GM23338 (cell line): Measurements from ENCODE around the gene HSDL1. TPM values are rescaled to one million over a fixed set of nuclear protein-coding genes. Genes with fewer than 3 reads are reported as not detected.
A peak's percentile ranks its signal among the peaks of the same experiment; 100 is the strongest.

Experiments
- ATAC-seq: fragments of 200-7000 bp; cut with Tn5 transposase; 3 replicates; pipeline ENCODE4 v1.9.1; 2020
- DNase-seq: peaks from one replicate; pipeline ENCODE4 v3.0.0-alpha.2; 2015; ENCODE audit warnings: low spot score
- H2AFZ ChIP-seq: fragments of 200-600 bp; sonication (generic); 2 replicates; pipeline ENCODE4 v1.8.0; 2016; ENCODE audit warnings: antibody characterized with exemption, mild to moderate bottlenecking, moderate library complexity
- H3F3A ChIP-seq: fragments of 200-600 bp; sonication (generic); replicated peaks from 2 replicates; pipeline ENCODE4 v1.8.0; 2017; ENCODE audit warnings: antibody characterized with exemption, mixed run types, low read depth
- H3K27ac ChIP-seq: fragments of 200-600 bp; sonication (generic); 2 replicates; pipeline ENCODE4 v1.6.1; 2016; ENCODE audit warnings: low read depth
- H3K27me3 ChIP-seq: fragments of 200-600 bp; sonication (generic); 2 replicates; pipeline ENCODE4 v1.8.0; 2016; ENCODE audit warnings: mild to moderate bottlenecking, mixed run types, moderate library complexity; ENCODE audit not compliant: insufficient read depth
- H3K36me3 ChIP-seq: fragments of 200-600 bp; sonication (generic); 2 replicates; pipeline ENCODE4 v1.8.0; 2016; ENCODE audit warnings: mild to moderate bottlenecking; ENCODE audit not compliant: insufficient read depth
- H3K4me1 ChIP-seq: fragments of 200-600 bp; sonication (generic); 2 replicates; pipeline ENCODE4 v1.8.0; 2016; ENCODE audit warnings: mild to moderate bottlenecking, moderate library complexity; ENCODE audit not compliant: insufficient read depth
- H3K4me2 ChIP-seq: fragments of 200-600 bp; sonication (generic); 2 replicates; pipeline ENCODE4 v1.7.1; 2017; ENCODE audit warnings: mixed run types
- H3K4me3 ChIP-seq: fragments of 200-600 bp; sonication (generic); 2 replicates; pipeline ENCODE4 v1.6.1; 2016; ENCODE audit warnings: mixed run types
- H3K79me2 ChIP-seq: fragments of 200-600 bp; sonication (generic); replicated peaks from 2 replicates; pipeline ENCODE4 v1.8.0; 2017; ENCODE audit warnings: mild to moderate bottlenecking; ENCODE audit not compliant: insufficient read depth
- H3K9me2 ChIP-seq: fragments of 200-600 bp; sonication (generic); 2 replicates; pipeline ENCODE4 v1.8.0; 2017; ENCODE audit not compliant: insufficient read depth
- H4K20me1 ChIP-seq: fragments of 200-600 bp; sonication (generic); replicated peaks from 2 replicates; pipeline ENCODE4 v1.8.0; 2017; ENCODE audit warnings: mild to moderate bottlenecking; ENCODE audit not compliant: insufficient read depth
- H3K27ac Mint-ChIP-seq: 2 replicates; pipeline ENCODE4 v1.8.0; 2020; ENCODE audit warnings: inconsistent platforms, mild to moderate bottlenecking, moderate library complexity, mixed read lengths
- H3K27me3 Mint-ChIP-seq: 3 replicates; pipeline ENCODE4 v1.8.0; 2022; ENCODE audit warnings: low read depth, mild to moderate bottlenecking, moderate library complexity, mixed read lengths, inconsistent platforms; ENCODE audit not compliant: insufficient read depth, poor library complexity
- H3K36me3 Mint-ChIP-seq: 3 replicates; pipeline ENCODE4 v1.8.0; 2021; ENCODE audit warnings: low read depth, mild to moderate bottlenecking, inconsistent platforms, moderate library complexity, mixed read lengths
- H3K4me1 Mint-ChIP-seq: 3 replicates; pipeline ENCODE4 v1.8.0; 2020; ENCODE audit warnings: mild to moderate bottlenecking, inconsistent platforms, mixed read lengths
- H3K4me3 Mint-ChIP-seq: 3 replicates; pipeline ENCODE4 v1.8.0; 2021; ENCODE audit warnings: moderate library complexity, mild to moderate bottlenecking, inconsistent platforms, mixed read lengths
- H3K9me3 Mint-ChIP-seq: 3 replicates; pipeline ENCODE4 v1.8.0; 2020; ENCODE audit warnings: moderate library complexity, mild to moderate bottlenecking, inconsistent platforms, mixed read lengths
- CREB1 ChIP-seq: fragments of 250-450 bp; sonication (Bioruptor Pico); IDR thresholded peaks from 2 replicates; pipeline ENCODE4 v1.5.0; 2020; ENCODE audit warnings: low read depth, mild to moderate bottlenecking, moderate library complexity
- EZH2 ChIP-seq: fragments of 200-600 bp; sonication (generic); IDR thresholded peaks from one replicate; pipeline ENCODE4 v1.8.0; 2017; ENCODE audit warnings: antibody characterized with exemption, mild to moderate bottlenecking, low read depth; ENCODE audit not compliant: unreplicated experiment
- EZH2phosphoT487 ChIP-seq: fragments of 200-600 bp; sonication (generic); IDR thresholded peaks from one replicate; pipeline ENCODE4 v1.8.1; 2018; ENCODE audit warnings: antibody characterized with exemption; ENCODE audit not compliant: unreplicated experiment
- JUNB ChIP-seq: IDR thresholded peaks from one replicate; pipeline ENCODE4 v1.6.1; 2016; ENCODE audit warnings: antibody characterized with exemption; ENCODE audit not compliant: unreplicated experiment
- NANOG ChIP-seq: IDR thresholded peaks from 2 replicates; pipeline ENCODE4 v1.6.1; 2016; ENCODE audit warnings: antibody characterized with exemption, borderline replicate concordance
- POLR2AphosphoS5 ChIP-seq: IDR thresholded peaks from 2 replicates; pipeline ENCODE4 v1.6.1; 2016; ENCODE audit warnings: antibody characterized with exemption, low read depth
- STAT1 ChIP-seq: IDR thresholded peaks from one replicate; pipeline ENCODE4 v1.6.1; 2016; ENCODE audit warnings: antibody characterized with exemption; ENCODE audit not compliant: unreplicated experiment
- ZNF114 ChIP-seq: fragments of 250-450 bp; sonication (Bioruptor Pico); IDR thresholded peaks from 2 replicates; pipeline ENCODE4 v1.5.0; 2020; ENCODE audit warnings: mild to moderate bottlenecking, moderate library complexity
- ZNF331 ChIP-seq: fragments of 250-450 bp; sonication (Bioruptor Pico); IDR thresholded peaks from 2 replicates; pipeline ENCODE4 v1.5.0; 2020; ENCODE audit warnings: low read depth, mild to moderate bottlenecking, moderate library complexity
- polyA plus RNA-seq: library from polyadenylated mRNA; unstranded; fragments of >200 nt; fragmentation: Nextera tagmentation; extraction: Ambion mirVana; gene quantifications from 2 replicates; pipeline ENCODE4 v1.2.1, GENCODE V29; 2016
- total RNA-seq: library from RNA; depleted of rRNA; stranded (reverse); fragments of >200 nt; shearing (Covaris generic); gene quantifications from 2 replicates; pipeline ENCODE4 v1.2.3, GENCODE V29; 2014
- TF ChIP-seq, protein P1 (sequence below): IDR thresholded peaks from one replicate; pipeline ENCODE4 v1.6.1; 2018; ENCODE audit warnings: antibody characterized with exemption; ENCODE audit not compliant: unreplicated experiment
- TF ChIP-seq, protein P2 (sequence below): IDR thresholded peaks from 2 replicates; pipeline ENCODE4 v1.6.1; 2016; ENCODE audit warnings: antibody characterized with exemption
- TF ChIP-seq, protein P3 (sequence below), 2 experiments: fragments of 200-600 bp in 1 of 2; sonication (generic) in 1 of 2; conservative IDR thresholded peaks; 2 replicates each; pipeline versions ENCODE4 v1.5.1 to v1.6.1; 2016 to 2017; ENCODE audit warnings: antibody characterized with exemption in 2 of 2, low read depth in 2 of 2, mild to moderate bottlenecking in 2 of 2, moderate library complexity in 1 of 2

The HSDL1 gene
- total and polyA plus RNA-seq, 2 experiments from 2014 or later, result 16.6 to 46.1 TPM

DNA sequence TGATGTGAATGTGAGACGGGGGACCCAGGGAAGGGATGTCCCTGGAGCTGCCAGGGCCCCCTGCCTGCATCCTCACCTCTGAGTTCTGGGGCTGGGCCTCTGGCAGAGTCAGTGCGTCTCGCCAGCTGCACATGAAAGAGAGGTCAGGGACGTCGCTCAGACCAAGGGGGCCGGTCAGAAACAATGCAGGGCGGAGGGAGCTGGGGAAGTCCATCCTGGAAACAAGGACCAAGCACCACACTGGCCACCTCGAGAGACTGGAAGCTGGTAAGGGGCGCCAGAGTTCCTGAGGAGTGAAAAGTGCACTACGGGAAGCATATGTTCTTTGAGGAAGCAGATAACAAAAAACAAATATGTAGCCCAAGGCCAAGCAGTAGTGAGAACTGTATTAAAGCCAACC is 39.8 kb upstream of the HSDL1 start (continued):
- TF ChIP-seq, protein P1, sequence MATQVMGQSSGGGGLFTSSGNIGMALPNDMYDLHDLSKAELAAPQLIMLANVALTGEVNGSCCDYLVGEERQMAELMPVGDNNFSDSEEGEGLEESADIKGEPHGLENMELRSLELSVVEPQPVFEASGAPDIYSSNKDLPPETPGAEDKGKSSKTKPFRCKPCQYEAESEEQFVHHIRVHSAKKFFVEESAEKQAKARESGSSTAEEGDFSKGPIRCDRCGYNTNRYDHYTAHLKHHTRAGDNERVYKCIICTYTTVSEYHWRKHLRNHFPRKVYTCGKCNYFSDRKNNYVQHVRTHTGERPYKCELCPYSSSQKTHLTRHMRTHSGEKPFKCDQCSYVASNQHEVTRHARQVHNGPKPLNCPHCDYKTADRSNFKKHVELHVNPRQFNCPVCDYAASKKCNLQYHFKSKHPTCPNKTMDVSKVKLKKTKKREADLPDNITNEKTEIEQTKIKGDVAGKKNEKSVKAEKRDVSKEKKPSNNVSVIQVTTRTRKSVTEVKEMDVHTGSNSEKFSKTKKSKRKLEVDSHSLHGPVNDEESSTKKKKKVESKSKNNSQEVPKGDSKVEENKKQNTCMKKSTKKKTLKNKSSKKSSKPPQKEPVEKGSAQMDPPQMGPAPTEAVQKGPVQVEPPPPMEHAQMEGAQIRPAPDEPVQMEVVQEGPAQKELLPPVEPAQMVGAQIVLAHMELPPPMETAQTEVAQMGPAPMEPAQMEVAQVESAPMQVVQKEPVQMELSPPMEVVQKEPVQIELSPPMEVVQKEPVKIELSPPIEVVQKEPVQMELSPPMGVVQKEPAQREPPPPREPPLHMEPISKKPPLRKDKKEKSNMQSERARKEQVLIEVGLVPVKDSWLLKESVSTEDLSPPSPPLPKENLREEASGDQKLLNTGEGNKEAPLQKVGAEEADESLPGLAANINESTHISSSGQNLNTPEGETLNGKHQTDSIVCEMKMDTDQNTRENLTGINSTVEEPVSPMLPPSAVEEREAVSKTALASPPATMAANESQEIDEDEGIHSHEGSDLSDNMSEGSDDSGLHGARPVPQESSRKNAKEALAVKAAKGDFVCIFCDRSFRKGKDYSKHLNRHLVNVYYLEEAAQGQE, result no peak
- TF ChIP-seq NANOG (no peak), ZNF114 (no peak), CREB1 (CRISPR knock-in tag) (no peak), ZNF331 (CRISPR knock-in tag) (no peak), STAT1 (no peak), POLR2AphosphoS5 (no peak), EZH2 (no peak), EZH2phosphoT487 (no peak), JUNB (no peak)
- TF ChIP-seq, protein P2, sequence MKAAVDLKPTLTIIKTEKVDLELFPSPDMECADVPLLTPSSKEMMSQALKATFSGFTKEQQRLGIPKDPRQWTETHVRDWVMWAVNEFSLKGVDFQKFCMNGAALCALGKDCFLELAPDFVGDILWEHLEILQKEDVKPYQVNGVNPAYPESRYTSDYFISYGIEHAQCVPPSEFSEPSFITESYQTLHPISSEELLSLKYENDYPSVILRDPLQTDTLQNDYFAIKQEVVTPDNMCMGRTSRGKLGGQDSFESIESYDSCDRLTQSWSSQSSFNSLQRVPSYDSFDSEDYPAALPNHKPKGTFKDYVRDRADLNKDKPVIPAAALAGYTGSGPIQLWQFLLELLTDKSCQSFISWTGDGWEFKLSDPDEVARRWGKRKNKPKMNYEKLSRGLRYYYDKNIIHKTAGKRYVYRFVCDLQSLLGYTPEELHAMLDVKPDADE, result no peak

DNA sequence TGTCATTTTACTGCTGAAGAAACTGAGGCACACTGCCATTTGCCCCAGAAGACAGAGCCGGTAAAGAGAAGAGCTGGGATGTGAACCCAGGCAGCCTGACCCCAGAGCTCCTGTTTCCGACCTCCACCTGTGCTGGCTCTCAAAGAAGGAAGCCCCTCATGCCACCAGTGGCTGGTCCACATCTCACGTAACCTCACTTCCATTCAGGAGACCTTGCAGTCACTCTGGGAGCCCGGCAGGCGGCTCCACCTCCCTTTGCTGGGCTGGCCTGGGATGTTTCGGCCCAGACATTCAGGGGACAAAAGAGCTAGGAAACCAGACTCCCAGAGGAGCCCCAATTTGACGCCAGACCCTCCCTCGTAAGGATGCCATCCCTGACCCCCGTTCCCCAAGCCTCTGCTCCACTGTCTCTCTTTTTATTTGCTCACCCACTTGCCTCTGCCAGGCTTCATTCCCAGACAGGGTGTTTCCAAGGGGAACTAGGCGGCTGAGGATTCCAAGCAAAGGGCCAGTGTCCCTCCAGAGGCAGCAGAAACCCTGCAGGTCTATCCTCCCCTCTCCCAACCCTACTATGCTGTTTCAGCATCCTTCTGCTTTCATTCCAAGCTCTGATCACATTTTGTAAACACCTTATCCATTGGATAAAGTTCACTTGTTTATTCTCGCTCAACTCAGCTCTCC is 39.1 kb upstream of the HSDL1 start:
- Histone ChIP-seq H4K20me1 (0 out of 2 replicates have a peak, but pooled peaks cover 4% of the 10 kb centered on the region), H3K79me2 (peaks cover 31% of the 10 kb centered on the region), H3K4me2 (no peak overlapping the region), H3K9me2 (no peaks in the 10 kb centered on the region), H3K27me3 (no peaks in the 10 kb centered on the region), H3F3A (no peaks in the 10 kb centered on the region), H3K27ac (no peak overlapping the region), H2AFZ (no peak overlapping the region), H3K36me3 (no peaks in the 10 kb centered on the region; the same call in 1 of the 2 replicates), H3K4me3 (no peak overlapping the region), H3K4me1 (0 out of 2 replicates have a peak, but pooled peaks cover 6% of the 10 kb centered on the region)
- DNase-seq (no peak), ATAC-seq (no peak)
- no peak overlapping the region; the same call in 2 of the 3 replicates for H3K4me3 Mint-ChIP-seq
- H3K27me3 Mint-ChIP-seq, result peaks cover 4% of the 10 kb centered on the region
- H3K36me3 Mint-ChIP-seq, result peaks cover 36% of the 10 kb centered on the region
- H3K9me3 Mint-ChIP-seq, result no peaks in the 10 kb centered on the region
- peak overlapping the region; percentile 50; the same call in 1 of the 2 replicates for H3K27ac Mint-ChIP-seq
- H3K4me1 Mint-ChIP-seq, result peaks cover 7% of the 10 kb centered on the region; the same call in 2 of the 3 replicates
- TF ChIP-seq, protein P3, sequence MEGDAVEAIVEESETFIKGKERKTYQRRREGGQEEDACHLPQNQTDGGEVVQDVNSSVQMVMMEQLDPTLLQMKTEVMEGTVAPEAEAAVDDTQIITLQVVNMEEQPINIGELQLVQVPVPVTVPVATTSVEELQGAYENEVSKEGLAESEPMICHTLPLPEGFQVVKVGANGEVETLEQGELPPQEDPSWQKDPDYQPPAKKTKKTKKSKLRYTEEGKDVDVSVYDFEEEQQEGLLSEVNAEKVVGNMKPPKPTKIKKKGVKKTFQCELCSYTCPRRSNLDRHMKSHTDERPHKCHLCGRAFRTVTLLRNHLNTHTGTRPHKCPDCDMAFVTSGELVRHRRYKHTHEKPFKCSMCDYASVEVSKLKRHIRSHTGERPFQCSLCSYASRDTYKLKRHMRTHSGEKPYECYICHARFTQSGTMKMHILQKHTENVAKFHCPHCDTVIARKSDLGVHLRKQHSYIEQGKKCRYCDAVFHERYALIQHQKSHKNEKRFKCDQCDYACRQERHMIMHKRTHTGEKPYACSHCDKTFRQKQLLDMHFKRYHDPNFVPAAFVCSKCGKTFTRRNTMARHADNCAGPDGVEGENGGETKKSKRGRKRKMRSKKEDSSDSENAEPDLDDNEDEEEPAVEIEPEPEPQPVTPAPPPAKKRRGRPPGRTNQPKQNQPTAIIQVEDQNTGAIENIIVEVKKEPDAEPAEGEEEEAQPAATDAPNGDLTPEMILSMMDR (conservative IDR thresholded peaks at IDR 0.05; ENCODE audit: low read depth in 2 of 2), result peak in 1 of 2 experiments; percentile 28; a peak in 2 of 4 replicates
- TF ChIP-seq, protein P2, result no peak
